ENCODE measurements around the gene ALPP.
"Not testable (repeated sequence)": the region's sequence is repeated elsewhere in the genome, so short reads cannot be mapped to it uniquely, and the experiment has no call there.

Gene ALPP

DNA sequence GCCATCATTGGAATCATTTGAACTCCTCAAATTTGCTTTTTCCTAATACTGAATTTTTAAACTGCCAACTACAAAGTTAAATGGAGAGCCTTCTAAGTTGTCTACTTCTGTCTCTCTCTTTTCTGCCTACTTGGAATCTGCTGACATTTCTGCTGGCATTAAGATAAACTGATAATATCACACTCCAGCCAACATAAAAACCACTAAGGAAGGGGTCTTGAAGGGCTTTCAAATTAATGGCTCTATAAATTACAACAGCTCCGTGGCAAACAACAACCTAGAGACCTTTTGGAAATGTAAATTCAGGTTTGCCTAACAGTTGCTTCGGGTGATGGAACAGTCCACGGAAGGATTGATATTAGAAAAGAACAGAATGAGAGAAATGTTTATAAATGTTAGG lies 12.1 kb downstream of the ALPP start:
- FAIRE-seq: no peak
- TF ChIP-seq POLR2AphosphoS5 (IDR thresholded peaks at IDR 0.05; ENCODE audit: low read depth, low read length) (no peak), TAF1 (IDR thresholded peaks at IDR 0.05; ENCODE audit: low read depth, low read length) (no peak), SPI1 (IDR thresholded peaks at IDR 0.05; ENCODE audit: low read depth, low read length) (no peak), POU2F2 (IDR thresholded peaks at IDR 0.05; ENCODE audit: low read depth, low read length) (no peak), PAX5 (IDR thresholded peaks at IDR 0.05; ENCODE audit: insufficient read depth, low read length, severe bottlenecking) (no peak), POLR2A (IDR thresholded peaks at IDR 0.05; ENCODE audit: low read depth, low read length) (no peak)
- DNase-seq (ENCODE audit: insufficient read length, low spot score): no peak

DNA sequence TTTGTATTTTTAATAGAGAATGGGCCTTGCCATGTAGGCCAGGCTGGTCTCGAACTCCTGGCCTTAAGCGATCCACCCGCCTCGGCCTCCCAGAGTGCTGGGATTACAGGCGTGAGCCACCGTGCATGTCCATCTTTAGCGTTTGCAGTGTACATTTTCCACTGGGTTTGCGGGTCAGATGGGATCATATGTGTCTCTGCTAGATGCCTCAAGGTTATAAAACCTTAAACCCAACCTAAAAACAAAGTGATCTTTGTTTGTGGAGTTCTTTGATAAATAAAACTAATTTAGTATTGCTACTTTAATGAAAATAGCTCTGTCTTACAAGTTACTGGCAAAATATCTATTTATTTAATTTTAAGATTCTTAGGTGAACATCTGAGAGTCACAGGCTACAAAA lies 15.0 kb downstream of the ALPP start:
- no peak for FAIRE-seq
- DNase-seq (ENCODE audit: insufficient read length, low spot score): no peak
- TF ChIP-seq POU2F2 (IDR thresholded peaks at IDR 0.05; ENCODE audit: low read depth, low read length): no peak
- no peak for TF ChIP-seq POLR2AphosphoS5 (IDR thresholded peaks at IDR 0.05; ENCODE audit: low read depth, low read length)
- no peak for TF ChIP-seq SPI1 (IDR thresholded peaks at IDR 0.05; ENCODE audit: low read depth, low read length)
- no peak for TF ChIP-seq TAF1 (IDR thresholded peaks at IDR 0.05; ENCODE audit: low read depth, low read length)
- no peak for TF ChIP-seq PAX5 (IDR thresholded peaks at IDR 0.05; ENCODE audit: insufficient read depth, low read length, severe bottlenecking)
- no peak for TF ChIP-seq POLR2A (IDR thresholded peaks at IDR 0.05; ENCODE audit: low read depth, low read length)

DNA sequence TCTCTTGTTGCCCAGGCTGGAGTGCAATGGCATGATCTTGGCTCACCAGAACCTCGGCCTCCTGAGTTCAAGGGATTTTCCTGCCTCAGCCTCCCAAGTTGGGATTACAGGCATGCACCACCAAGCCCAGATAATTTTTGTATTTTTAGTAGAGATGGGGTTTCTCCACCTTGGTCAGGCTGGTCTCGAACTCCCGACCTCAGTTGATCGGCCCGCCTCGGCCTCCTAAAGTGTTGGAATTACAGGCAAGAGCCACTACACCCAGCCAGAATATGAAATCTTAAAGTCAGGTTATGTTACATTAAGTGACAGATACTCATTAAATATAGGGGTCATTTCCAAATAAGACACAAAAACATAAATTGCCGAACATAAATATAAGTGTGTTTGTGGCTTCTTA lies 15.9 kb downstream of the ALPP start:
- FAIRE-seq; DNase-seq (ENCODE audit: insufficient read length, low spot score): not testable (repeated sequence)

DNA sequence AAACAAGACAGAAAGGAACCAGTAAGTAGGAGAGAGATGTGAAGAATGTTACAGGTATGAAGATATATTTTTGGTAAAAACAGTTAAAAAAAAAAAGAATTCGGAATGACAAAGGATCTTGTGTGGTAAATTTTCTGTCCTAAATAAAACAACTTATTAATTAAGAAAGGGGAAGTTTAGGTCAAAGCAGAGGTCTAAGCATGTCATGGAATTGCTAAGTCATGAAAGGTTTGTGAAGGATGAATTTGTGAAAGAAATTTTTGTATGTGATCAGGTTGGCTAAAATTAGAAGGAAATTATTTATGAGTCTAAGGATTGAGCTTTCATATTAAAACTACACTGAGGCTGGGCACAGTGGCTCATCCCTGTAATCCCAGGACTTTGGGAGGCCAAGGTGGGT lies 17.0 kb downstream of the ALPP start:
- DNase-seq (ENCODE audit: insufficient read length, low spot score) (no peak), FAIRE-seq (no peak)

DNA sequence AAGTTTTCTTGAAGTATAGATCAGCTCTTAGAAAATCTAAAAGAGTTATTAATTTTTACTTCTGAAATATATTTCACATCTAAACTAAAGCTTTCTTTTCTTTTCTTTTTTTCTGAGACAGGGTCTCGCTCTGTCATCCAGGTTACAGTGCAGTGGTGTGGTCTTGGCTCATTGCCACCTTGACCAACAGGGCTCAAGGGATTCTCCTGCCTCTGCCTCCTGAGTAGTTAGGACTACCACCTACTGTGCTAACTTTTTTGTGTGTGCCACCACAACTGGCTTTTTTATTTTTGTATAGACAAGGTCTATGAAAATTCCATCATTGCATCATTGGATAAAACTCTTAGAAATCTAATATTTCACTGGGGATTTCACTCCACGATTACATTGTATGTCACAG lies 18.1 kb downstream of the ALPP start:
- TF ChIP-seq POLR2A (IDR thresholded peaks at IDR 0.05; ENCODE audit: low read depth, low read length): no peak
- no peak for TF ChIP-seq POLR2AphosphoS5 (IDR thresholded peaks at IDR 0.05; ENCODE audit: low read depth, low read length)
- TF ChIP-seq SPI1 (IDR thresholded peaks at IDR 0.05; ENCODE audit: low read depth, low read length): no peak
- FAIRE-seq (no peak), DNase-seq (ENCODE audit: insufficient read length, low spot score) (no peak)

More for the DNA sequence above, 17.0 kb downstream of the ALPP start:
- TF ChIP-seq POU2F2 (IDR thresholded peaks at IDR 0.05; ENCODE audit: low read depth, low read length) (no peak), TAF1 (IDR thresholded peaks at IDR 0.05; ENCODE audit: low read depth, low read length) (no peak), POLR2AphosphoS5 (IDR thresholded peaks at IDR 0.05; ENCODE audit: low read depth, low read length) (no peak), SPI1 (IDR thresholded peaks at IDR 0.05; ENCODE audit: low read depth, low read length) (no peak), POLR2A (IDR thresholded peaks at IDR 0.05; ENCODE audit: low read depth, low read length) (no peak), PAX5 (IDR thresholded peaks at IDR 0.05; ENCODE audit: insufficient read depth, low read length, severe bottlenecking) (no peak)

DNA sequence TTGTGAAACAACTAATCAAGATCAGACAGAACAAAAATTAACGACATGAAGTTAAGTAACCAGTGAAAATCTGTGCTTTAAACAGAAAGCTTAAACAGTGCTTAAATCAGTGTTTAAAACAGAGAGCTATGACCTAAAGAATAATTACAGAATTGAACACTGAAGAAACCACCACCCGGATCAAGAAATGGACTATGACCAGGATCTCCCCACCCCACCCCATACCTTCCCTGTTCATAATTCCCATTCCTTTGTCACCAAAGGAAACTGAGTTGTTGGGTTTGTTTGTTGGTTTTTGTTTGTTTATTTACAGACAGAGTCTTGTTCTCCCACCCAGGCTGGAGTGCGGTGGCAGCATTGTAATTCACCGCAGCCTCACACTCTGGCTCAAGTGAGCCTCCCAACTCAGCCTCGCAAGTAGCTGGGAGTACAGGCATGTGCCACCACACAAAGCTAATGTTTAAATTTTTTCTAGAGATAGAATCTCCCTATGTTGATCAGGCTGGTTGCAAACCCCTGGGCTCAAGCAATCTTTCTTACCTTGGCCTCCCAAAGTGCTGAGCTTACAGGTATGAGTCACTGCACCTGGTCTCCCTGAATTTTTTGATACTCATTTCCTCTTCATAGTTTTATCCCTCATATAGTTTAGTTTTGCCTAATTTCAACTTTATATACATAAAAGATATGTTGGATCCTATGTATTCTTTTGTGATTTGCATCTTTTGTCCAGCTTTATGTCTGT lies 19.9 kb downstream of the ALPP start:
- FAIRE-seq (no peak), DNase-seq (ENCODE audit: insufficient read length, low spot score) (no peak)
- TF ChIP-seq POLR2AphosphoS5 (IDR thresholded peaks at IDR 0.05; ENCODE audit: low read depth, low read length) (no peak), POU2F2 (IDR thresholded peaks at IDR 0.05; ENCODE audit: low read depth, low read length) (no peak), SPI1 (IDR thresholded peaks at IDR 0.05; ENCODE audit: low read depth, low read length) (no peak), PAX5 (IDR thresholded peaks at IDR 0.05; ENCODE audit: insufficient read depth, low read length, severe bottlenecking) (no peak), POLR2A (IDR thresholded peaks at IDR 0.05; ENCODE audit: low read depth, low read length) (no peak), TAF1 (IDR thresholded peaks at IDR 0.05; ENCODE audit: low read depth, low read length) (no peak)

DNA sequence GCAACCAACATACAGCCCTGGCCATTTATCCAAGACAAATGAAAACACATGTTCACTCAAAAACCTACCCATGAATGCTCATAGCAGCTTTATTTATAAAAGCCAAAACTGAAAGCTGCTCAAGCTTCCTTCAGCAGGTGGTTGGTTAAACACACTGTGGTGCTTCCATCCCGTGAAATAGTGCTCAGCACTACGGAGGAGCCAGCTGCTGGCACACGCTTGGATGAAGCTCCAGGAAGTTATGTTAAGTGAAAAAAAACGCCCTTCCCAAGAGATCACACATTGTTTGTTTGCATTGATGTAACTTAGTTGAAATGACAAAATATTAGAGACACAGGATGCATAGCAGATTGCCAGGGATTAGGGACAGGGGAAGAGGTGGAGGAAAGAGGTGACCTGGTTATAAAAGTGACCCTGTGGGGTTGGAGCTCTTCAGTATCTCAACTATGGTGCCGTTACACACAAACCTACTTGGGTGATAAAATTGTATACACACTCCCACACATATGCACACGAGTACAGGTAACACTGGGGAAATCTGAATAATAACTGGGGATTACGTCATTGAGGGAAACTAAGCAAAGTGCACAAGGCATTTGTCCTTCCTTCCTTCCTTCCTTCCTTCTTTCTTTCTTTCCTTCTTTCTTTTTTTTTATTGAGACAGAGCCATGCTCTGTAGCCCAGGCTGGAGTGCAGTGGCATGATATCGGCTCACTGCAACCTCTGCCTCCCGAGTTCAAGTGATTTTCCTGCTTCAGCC lies 21.9 kb downstream of the ALPP start:
- no peak for FAIRE-seq

DNA sequence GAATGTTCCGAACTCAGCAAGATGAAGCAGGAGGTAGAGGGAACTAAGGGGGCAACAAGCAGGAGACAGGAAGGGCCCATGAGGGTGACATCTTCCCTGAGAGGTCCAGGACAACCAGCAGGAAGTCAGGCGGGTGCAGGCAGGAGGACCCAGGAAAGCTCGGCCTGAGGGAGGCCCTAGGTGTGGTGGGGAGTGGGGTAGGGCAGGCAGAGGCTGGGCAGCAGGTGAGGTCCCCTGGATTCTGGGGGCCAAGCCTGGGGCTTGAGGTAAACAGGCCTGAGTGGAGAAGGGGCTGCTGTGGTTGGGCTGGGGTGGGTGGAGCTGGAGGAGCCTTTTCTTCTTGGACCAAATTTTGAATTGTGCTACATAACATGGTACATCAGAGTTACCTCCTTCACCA lies 24.0 kb downstream of the ALPP start:
- no peak for DNase-seq (ENCODE audit: insufficient read length, low spot score)
- FAIRE-seq: no peak
- TF ChIP-seq PAX5 (IDR thresholded peaks at IDR 0.05; ENCODE audit: insufficient read depth, low read length, severe bottlenecking) (no peak), POLR2A (IDR thresholded peaks at IDR 0.05; ENCODE audit: low read depth, low read length) (no peak), SPI1 (IDR thresholded peaks at IDR 0.05; ENCODE audit: low read depth, low read length) (no peak), POLR2AphosphoS5 (IDR thresholded peaks at IDR 0.05; ENCODE audit: low read depth, low read length) (no peak), TAF1 (IDR thresholded peaks at IDR 0.05; ENCODE audit: low read depth, low read length) (no peak), POU2F2 (IDR thresholded peaks at IDR 0.05; ENCODE audit: low read depth, low read length) (no peak)

More for the DNA sequence above, 21.9 kb downstream of the ALPP start:
- TF ChIP-seq TAF1 (IDR thresholded peaks at IDR 0.05; ENCODE audit: low read depth, low read length) (no peak), POLR2A (IDR thresholded peaks at IDR 0.05; ENCODE audit: low read depth, low read length) (no peak), POU2F2 (IDR thresholded peaks at IDR 0.05; ENCODE audit: low read depth, low read length) (no peak), PAX5 (IDR thresholded peaks at IDR 0.05; ENCODE audit: insufficient read depth, low read length, severe bottlenecking) (no peak), SPI1 (IDR thresholded peaks at IDR 0.05; ENCODE audit: low read depth, low read length) (no peak), POLR2AphosphoS5 (IDR thresholded peaks at IDR 0.05; ENCODE audit: low read depth, low read length) (no peak)
- no peak for DNase-seq (ENCODE audit: insufficient read length, low spot score)

DNA sequence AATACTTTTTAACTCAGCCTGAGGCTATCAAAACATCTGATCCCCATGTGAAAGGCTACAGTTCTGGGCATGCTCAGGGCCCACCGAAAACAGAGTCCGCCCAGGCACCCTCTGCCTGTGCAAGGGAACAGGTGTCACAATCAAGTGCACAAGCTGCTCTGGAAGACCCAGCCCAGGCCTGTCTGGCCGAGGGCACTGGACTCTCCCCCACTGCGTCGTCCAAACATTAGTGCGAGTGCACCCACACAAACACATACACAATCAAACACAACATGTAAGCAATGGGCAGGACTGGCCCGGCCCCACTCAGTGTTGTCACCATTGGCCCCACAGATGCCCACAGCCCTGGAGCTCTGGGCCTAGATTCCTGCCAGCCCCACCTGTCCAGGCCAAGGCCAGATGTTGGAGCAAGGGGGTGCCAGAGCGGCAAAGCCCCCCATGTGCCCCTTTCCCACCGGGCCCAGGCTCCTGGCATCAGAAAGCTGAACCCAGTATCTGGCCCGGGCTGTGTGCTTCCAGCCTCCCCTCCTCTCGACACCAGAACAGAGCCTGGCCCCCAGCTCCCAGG lies 27.5 kb downstream of the ALPP start:
- DNase-seq (ENCODE audit: insufficient read length, low spot score) (no peak), FAIRE-seq (no peak)
- no peak for TF ChIP-seq POLR2A (IDR thresholded peaks at IDR 0.05; ENCODE audit: low read depth, low read length)
- TF ChIP-seq POLR2AphosphoS5 (IDR thresholded peaks at IDR 0.05; ENCODE audit: low read depth, low read length): no peak

Measured in GM12891 (cell line).